ENCODE measurements around the gene METTL25B.
A peak's percentile ranks its signal among the peaks of the same experiment; 100 is the strongest.

Gene METTL25B

DNA sequence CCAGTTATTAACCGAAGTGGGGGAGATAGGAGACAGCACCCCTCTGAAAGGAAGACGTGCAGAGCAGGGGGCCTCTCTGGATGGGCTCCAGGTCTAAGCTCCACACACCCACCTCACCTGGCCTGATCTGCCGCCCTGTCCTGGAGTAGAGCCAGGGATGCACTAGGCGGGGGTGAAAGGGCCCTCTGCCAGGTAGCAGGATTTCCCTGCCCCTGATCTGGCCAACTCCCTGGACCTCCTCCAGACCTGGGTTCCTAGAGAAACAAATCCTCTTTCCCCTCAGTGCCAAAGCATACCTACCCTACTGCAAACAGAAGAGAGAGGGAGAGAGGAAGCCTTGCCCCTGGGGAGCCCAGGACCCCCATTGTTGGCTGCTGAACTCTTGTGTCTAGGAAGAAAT lies 24.9 kb upstream of the METTL25B start:
- DNase-seq: no peak

DNA sequence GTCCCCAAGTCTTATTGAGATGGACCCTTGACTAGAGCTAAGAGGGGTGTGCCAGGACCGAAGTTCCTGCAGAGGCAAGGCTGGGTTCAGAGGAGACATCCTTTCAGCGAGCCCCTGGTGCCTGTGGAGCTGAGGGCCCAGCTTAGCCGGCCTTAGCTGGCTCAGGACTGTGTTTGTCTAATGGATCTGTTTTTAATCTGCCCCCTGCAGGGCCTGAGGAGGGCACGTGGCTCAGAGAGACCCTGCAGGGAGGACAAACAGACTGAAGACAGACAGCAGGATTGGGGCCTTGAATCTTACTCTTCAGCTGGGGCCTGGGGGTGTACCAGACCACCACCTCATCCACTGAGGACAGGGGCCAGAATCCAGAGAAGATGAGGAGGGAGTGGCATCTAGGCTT lies 24.5 kb upstream of the METTL25B start:
- DNase-seq: no peak

DNA sequence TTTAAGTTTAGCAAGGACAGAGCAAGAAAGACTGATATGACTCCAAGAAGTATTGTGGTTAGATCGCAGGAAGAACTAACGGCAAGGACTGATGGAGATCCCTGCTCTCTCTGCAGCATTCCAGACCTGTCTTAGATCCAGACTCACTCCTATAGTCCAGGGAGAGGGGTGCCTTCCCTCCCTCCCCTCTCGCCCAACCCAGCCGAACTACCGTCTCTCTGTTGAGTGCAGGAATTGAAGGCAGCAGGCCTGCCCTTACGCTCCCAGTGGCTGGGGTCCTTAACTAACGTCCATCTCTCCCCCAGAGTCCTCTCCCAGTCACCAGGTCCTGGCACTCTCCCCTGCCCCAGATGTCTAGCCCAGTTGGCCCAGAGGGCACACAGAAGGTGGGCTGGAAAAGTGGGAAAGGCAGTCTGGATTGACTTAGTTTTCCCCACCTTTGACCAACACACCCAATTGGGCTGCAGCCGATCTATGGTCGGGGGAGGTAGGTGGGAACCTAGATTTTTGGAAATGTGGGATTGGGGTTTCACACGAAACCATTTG lies 24.0 kb upstream of the METTL25B start:
- DNase-seq: no peak

DNA sequence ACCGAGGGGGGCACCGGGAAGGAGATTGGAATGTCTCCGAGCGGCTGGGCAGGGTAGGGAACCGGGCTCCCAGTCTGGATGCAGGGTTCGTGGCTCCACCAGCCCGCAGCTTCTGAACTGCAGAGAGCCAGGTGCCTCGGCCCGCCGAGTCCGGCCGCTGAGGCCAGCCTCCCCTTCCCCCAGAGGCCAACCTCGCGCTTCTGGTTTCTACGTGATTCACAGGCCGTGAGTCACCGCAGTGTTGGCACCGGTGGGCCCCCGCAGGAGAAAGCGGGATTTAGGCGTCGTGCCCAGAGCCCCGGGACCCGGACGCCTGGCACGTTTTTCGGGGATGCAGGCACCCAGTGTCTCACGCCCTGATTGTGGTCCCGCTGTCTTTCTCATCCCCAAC lies 23.3 kb upstream of the METTL25B start:
- DNase-seq: peak; percentile 24

- DNase-seq: no peak
Measured at GRCh38 chr1:156705321-156705917, 22.9 kb upstream of the METTL25B start, which contains the start of gene CRABP2. TSS of gene CRABP2 (minus strand) at chr1:156705583. CDS start at chr1:156705446, 137 bp downstream.

- DNase-seq: peak; percentile 66
Measured at GRCh38 chr1:156705918-156706656, 22.2 kb upstream of the METTL25B start.

GRCh38 chr1:156706657-156707416 lies 21.4 kb upstream of the METTL25B start:
- no peak for DNase-seq

DNA sequence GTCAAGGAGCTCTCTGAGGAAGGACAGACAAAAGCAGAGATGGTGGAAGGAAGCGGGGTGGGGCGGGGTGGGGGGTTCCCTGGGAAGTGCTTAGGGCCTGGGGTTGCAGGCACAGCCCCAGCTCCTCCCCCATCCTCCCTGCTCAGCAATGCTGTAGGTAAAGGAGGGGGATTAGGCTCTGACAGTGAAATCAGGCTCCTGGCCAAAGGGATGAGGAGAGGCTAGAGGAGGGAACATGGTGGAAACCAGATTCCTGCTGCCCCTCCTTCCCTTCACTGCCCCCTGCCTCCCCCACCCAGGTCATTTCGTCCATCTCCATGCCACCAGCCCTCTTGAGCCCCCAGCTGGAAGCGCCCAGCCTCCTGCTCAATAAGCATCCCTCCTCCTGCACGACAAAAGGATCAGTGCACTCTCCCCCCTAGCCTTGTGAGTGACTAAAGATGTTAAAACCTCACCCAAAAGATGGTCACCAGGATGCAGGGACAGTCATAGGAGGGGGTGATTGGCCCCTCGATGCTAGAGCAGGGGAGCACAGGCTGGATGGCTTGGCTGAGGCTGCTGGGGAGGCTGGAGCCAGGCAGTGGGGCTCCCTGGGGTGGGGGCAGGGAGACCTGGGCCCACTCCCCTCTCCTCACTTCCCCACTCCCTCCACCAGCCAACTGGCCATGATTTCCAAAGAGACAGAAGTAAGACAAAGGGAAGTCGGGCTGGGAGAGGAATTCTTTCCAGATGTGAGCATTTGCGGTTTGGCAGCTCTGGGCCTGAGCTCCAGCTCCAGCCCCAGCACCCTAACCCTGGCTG lies 20.7 kb upstream of the METTL25B start:
- DNase-seq: no peak

GRCh38 chr1:156708218-156708661 lies 20.0 kb upstream of the METTL25B start:
- no peak for DNase-seq

DNA sequence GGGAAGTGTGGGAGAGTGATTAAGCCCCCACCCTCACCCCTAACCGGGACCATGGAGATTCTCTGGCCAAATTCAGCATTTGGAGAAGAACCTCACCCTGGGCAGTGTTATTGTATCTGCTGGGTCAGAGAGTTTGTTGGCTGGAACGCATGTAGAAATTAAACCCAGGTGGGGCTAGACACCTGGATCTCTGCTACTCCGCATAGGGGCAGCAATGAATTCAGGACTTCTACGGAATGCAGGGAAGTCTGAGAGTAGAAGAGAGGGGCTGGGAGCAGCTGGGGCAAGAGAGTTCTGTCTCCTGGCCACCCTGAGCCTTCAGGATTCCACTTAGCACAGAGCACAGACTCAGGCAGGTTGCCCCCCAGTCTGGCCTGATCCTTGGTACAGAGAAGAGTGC lies 19.2 kb upstream of the METTL25B start:
- no peak for DNase-seq

GRCh38 chr1:156709757-156710489 lies 18.3 kb upstream of the METTL25B start:
- no peak for DNase-seq

- no peak for DNase-seq
Measured at GRCh38 chr1:156711011-156711817, 17.1 kb upstream of the METTL25B start.

DNA sequence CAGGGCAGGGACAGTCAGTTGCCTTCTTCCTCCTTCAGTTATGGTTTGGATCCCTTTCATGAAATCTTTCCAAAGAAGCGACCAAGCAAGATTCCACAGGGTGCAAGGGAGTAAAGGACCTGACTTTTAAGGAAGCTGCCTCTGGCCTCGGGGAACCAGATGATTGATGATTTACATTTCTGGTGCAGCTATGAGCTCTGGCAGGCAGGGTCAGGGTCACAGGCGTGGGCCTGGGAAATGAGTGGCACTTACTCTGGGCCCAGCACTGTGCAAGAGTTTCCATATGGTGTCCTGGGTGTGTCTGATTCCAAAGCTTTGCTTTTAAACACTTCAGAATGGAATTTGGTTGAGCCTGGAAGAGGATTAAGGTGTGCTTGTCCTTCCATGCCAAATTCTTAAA lies 15.6 kb upstream of the METTL25B start:
- DNase-seq: no peak

DNA sequence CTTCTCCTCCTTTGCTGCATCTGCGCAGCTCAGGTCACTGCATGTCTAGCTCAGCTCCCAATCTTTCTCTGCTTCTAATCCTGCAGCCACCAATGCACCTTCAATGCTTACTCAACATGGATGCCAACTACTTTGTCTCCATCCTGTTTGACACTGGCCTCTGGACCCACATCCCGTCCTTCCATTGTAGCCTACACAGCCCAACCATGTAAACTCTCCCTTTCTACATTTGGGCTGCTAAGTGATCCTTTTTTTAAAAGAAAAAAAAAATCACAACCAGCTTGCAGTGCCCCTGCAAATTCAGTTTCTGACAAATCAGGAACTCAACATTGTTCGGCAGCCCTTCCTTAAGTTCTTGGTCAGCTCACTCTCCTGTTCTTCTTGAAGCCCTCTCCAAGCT lies 13.4 kb upstream of the METTL25B start:
- no peak for DNase-seq

- no peak for DNase-seq
Measured at GRCh38 chr1:156717351-156717750, 10.9 kb upstream of the METTL25B start.

- DNase-seq: no peak
Measured at GRCh38 chr1:156721131-156721530, 7.1 kb upstream of the METTL25B start.

GRCh38 chr1:156721535-156721934 lies 6.7 kb upstream of the METTL25B start:
- DNase-seq: no peak

- DNase-seq: peak; percentile 64
Measured at GRCh38 chr1:156725683-156726280, 2.5 kb upstream of the METTL25B start.

DNA sequence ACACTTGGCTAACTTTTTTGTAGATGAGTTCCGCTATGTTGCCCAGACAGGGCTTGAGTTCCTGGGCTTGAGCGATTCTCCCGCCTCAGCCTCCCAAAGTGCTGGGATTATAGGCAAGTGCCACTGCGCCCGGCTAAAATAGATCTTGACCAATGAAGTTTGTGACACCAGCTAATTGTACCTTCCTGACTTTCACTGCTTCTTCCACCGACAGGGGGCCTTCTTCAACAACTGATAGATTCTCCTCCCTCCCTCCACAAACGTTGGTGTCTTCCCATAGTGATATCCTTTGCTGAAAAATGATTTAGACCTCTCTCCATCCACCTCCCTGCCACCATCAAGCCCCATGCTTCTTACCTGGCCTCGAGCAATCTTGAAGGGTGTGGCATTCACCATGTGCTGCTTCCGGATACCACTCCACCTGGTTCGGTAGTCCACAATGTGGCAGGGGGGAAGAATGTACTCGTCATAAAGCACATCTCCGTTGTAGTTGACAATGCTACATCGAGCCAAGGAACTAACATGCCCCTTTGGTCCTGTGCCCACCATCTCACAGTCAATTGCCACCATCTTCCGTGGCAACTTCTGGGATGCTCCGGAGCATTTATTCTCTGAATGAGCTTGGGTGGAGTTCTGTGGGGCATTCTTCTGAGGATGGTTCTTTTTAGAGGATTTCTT lies 1.6 kb upstream of the METTL25B start:
- peak; percentile 38 for DNase-seq

DNA sequence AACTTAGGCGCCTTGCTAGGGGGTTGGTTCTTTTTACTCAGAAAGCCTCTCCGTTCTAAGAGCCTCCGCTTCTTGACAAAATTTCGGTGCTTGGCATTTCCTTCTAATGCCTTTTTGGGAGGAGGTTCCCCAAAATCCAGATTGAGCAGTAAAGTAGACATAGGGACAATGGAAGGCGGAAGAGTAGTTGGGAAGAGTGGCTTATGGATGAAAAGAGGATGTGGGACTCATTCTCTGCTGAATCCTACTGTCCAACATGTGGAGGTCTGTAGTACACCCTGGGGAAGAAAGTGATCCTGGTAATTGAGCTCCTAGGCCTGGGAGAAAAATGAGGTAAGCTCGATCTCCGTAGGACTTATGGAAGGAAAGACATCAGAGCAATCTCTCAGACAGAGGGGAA lies 777 bp upstream of the METTL25B start:
- no peak for DNase-seq

All from activated T-cell treated with anti-CD3 and anti-CD28 coated beads for 4 hours (primary cell).